Fibroblast of pulmonary artery (primary cell): ENCODE data around the gene PRX.

ENCODE experiments used
- DNase-seq: peaks from one replicate; pipeline ENCODE4 v3.0.0-alpha.2; 2010; ENCODE audit warnings: low read depth
- H3K4me3 ChIP-seq: replicated peaks from 2 replicates; pipeline ENCODE4 v1.5.1; 2011; ENCODE audit warnings: low read depth, mild to moderate bottlenecking, control low read depth, low read length, moderate library complexity
- TF ChIP-seq, protein P1 (sequence below): IDR thresholded peaks from 2 replicates; pipeline ENCODE4 v1.5.1; 2011; ENCODE audit warnings: mild to moderate bottlenecking, control low read depth, low read length, inconsistent platforms; ENCODE audit errors: missing control alignments

PRX gene

DNA sequence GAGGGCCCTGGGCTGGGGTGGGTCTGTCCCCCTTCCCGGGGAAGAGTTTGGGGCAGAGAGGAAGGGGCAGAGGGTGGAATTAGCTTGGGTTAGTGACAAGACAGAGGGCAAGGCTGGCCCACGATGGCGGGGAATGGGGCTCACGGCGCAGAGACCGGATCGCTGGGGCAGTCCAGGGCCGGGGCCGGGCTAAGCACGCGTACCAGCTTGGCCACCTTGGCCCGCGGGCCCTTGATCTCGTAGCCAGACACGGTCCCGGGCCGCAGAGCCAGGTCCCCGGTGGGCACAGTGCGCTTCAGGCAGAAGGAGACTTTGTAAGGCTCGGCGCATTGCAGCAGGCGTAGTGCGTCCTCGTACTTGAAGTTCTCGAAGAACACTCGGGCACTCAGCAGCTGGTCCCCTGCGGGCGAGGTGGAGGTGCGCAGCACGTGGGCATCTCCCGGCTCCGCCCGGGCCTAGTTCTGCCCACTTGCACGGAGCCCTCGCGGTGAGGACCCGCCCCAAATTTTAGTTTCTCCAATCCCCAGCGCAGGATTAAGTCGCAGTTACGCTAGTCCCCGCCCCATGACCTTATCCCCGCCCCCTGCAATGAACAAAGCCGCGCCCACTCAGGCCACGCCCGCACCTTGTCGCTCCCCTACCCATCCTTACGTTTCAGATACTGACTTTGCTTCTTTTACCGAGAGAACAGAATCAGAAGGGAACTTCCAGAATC is 14.6 kb downstream of the PRX start:
- H3K4me3 ChIP-seq: no peak overlapping the region
- DNase-seq: no peak
- TF ChIP-seq, protein P1, sequence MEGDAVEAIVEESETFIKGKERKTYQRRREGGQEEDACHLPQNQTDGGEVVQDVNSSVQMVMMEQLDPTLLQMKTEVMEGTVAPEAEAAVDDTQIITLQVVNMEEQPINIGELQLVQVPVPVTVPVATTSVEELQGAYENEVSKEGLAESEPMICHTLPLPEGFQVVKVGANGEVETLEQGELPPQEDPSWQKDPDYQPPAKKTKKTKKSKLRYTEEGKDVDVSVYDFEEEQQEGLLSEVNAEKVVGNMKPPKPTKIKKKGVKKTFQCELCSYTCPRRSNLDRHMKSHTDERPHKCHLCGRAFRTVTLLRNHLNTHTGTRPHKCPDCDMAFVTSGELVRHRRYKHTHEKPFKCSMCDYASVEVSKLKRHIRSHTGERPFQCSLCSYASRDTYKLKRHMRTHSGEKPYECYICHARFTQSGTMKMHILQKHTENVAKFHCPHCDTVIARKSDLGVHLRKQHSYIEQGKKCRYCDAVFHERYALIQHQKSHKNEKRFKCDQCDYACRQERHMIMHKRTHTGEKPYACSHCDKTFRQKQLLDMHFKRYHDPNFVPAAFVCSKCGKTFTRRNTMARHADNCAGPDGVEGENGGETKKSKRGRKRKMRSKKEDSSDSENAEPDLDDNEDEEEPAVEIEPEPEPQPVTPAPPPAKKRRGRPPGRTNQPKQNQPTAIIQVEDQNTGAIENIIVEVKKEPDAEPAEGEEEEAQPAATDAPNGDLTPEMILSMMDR: no peak

DNA sequence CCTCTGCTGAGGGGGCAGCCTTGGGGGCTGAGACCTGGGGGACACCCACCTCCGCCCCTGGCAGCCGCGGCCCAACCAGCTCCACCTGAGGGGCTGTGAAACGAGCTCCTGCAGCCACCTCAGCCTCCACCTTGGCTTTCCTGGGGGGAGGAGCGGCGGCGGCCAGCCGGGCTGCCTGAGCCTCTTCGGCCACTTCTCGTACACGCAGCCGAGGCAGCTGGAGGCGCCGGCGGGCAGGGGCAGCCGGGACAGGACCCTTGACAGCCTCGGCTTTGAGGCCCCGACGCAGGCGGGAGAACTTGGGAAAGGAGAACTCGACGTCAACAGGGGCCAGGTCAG is 15.6 kb downstream of the PRX start:
- no peak overlapping the region for H3K4me3 ChIP-seq

DNA sequence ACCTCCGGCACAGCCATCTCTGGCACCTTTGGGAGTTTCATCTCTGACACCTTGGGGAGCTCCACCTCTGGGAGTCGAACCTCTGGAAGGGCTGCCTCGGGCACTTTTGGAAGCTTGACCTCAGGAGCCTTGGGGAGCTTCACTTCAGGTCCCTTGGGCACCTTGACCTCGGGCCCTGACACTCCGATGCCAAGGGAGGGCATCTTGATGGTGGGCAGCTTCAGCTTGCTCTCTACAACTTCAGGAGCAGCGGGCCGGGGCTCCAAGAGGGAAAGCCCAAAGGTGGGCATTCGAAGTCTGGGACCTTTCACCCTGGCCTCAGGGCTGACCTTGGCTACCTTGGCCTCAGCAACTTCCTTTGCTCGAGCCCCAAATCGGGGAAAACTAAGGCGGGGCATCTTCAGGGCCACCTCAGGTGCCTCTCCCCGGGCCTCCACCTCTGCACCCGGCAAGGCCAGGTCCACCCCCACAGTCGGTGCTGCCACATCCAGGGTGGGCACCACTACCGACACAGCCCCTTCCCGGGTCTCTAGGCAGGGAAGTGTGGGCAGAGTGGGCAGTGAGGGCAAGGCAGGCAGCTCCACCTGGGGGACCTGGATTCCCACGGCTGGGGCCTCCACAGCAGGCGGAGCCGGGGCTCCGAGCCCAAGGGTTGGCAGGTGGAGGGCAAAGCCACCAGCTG is 16.2 kb downstream of the PRX start:
- no peak for DNase-seq
- H3K4me3 ChIP-seq: no peak overlapping the region

More for the DNA sequence above, 15.6 kb downstream of the PRX start:
- DNase-seq: no peak
- TF ChIP-seq, protein P1: no peak

DNA sequence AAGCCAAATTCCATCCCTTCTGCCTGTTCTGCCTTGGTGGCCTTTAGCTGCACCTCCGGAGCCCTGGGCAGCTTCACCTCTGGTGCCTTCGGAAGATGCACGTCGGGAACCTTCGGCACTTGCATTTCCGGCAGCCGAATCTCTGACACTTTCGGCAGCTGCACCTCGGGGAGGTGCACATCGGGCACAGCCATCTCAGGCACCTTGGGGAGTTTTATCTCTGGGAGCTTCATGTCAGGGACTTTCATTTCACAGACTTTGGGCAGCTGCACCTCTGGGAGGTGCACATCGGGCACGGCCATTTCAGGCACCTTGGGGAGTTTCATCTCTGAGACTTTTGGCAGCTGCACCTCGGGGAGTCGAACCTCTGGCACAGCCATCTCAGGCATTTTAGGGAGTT is 17.2 kb downstream of the PRX start:
- TF ChIP-seq, protein P1: no peak
- no peak overlapping the region for H3K4me3 ChIP-seq
- DNase-seq: no peak

More for the DNA sequence above, 16.2 kb downstream of the PRX start:
- TF ChIP-seq, protein P1: no peak

DNA sequence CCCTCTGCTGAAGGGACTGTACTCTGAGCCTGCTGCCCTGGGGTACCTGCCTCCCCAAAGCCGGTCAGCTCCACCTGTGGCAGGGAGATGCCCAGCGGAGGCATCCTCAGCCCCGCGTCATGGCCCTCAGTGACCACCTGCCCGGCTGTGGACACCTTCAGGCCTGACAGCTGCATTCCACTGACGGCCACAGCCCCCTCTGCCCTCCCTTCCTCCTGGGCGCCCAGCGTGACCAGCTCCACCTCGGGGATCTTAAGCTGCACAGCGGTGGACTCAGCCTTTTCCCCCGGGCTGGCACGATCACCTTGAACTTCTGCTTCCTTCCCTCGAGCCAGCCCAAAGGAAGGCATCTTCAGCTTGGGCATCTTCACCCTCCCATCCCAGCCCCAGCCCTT is 18.4 kb downstream of the PRX start:
- H3K4me3 ChIP-seq: no peak overlapping the region
- no peak for DNase-seq
- TF ChIP-seq, protein P1: no peak

DNA sequence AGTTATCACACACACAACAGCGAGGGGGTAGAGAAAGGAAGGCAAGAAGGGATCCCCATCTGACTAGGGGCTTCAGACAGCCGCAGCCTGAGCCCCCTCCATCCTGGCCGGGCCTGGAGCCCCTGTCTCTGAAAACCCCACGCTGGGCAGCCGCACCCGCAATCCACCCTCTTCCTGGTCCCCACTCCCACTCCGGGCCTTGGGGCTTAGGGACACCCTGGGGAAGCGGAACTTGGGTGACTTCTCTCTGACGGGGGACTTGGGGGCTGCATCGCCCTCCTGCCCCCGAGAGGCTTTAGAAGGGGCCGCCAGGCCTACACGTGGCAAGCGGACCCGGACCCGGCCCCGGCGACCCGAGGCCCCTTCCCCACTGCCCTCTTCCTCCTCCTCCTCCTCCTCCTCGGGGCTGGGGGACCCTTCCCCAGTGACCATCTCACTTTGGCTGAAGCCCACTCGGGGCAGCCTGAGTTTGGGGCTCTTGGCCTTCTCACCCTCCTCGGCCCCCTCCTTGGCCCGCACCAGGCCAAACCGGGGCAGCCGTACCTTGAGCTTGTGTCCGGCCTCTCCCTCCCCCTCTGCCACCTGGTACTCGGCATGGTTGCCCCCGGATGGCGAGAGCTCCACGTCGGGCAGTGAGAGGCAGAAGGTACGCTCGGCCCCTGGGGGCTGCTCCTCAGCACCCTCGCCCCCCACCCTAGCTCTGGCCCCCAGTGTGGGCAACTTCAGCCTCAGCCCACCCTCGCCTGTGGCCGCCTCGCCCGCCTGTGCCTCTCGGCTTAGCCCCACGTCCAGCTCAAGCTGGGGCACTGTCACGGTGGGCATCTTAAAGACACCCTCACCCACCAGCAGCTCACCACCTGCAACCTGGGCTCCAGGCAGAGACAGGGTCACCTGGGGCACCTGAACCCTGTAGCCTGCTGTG is 19.0 kb downstream of the PRX start:
- no peak overlapping the region for H3K4me3 ChIP-seq
- no peak for DNase-seq
- TF ChIP-seq, protein P1: no peak
